ENCODE data around the gene DCBLD1. TPM values are rescaled to one million over a fixed set of nuclear protein-coding genes. Genes with fewer than 3 reads are reported as not detected.
"Not testable (repeated sequence)": the region's sequence is repeated elsewhere in the genome, so short reads cannot be mapped to it uniquely, and the experiment has no call there.

The DCBLD1 gene
- total RNA-seq, 2 donors from 2014 or later, result 8.8 to 17.6 TPM

DNA sequence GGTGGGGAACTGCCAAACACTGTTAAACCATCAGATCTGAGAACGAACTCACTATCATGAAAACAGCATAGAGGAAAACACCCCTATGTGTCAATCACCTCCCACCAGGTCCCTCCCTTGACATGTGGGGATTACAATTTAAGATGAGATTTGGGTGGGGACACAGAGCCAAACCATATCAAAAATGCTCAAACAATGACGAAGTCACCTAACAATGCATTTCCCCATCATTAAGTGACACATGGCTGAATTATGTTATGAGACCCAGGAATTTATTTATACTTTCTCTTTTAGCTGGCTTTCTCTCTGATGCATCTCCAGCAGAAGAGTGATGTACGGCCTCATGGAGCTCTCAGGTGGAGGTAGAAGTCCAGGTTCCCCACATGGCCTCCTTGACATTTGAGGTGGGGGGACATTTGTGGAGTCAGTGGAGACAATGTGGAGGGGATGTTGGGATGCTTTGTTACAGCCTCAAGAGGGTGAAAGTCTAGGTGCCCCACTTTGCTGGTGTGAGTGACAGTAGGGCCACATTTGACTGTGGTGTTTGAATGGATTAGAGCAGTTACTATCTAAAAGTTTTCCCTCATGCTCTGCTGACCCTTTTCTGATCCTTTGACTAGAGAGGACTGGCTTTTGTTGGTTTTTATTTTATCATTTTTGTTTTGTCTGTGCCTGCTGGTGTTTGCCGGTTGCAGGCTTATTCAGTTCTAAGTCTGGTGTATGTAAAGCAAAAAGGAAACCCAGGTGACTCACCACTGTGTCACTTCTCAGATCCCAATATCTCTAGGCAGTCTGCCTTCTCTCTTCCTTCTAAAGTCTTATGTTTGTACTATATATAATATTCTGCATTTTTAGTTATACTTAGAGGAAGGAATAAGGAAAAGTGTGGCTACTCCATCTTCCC lies 18.5 kb upstream of the DCBLD1 start:
- Histone ChIP-seq H3K4me3 (no peak overlapping the region), H3K9me3 (no peaks in the 10 kb centered on the region), H3K4me1 (replicated peaks) (no peaks in the 10 kb centered on the region), H3K27me3 (replicated peaks; ENCODE audit: insufficient read depth) (no peaks in the 10 kb centered on the region), H3K36me3 (no peaks in the 10 kb centered on the region), H3K27ac (no peak overlapping the region)
- intact Hi-C loops (cut with DNase I), result no loop called here
- 69% methylated on average over 4 of the region's 4 CpGs for WGBS
- TF ChIP-seq POLR2AphosphoS5 (IDR thresholded peaks at IDR 0.05) (no peak), CTCF (IDR thresholded peaks at IDR 0.05) (no peak), POLR2A (IDR thresholded peaks at IDR 0.05) (no peak)
- no peak for DNase-seq (ENCODE audit: low spot score)

DNA sequence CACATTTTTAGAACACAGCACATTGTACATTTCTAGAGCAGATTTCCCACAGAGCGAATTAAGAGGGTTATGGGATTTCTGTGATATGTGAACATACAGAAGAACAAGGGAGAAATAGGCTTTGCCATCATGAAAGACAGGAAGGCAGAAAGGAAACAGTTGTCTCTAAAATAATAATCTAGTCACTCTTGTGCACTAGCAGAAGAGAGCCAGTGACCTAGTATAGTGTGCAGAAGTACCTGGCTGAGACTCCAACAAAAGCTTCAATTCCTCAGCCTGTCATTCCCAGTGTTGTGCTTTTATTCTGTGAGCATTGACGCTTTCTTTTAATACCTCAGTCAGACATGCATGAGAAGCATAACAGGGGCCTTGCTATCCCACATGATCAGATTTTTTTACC lies 17.8 kb upstream of the DCBLD1 start:
- no peaks in the 10 kb centered on the region for H3K36me3 ChIP-seq
- no peak overlapping the region for H3K27ac ChIP-seq
- H3K9me3 ChIP-seq, result no peaks in the 10 kb centered on the region
- H3K27me3 ChIP-seq (replicated peaks; ENCODE audit: insufficient read depth), result no peaks in the 10 kb centered on the region
- no peak for DNase-seq (ENCODE audit: low spot score)
- intact Hi-C loops (cut with DNase I), result no loop called here
- TF ChIP-seq CTCF (IDR thresholded peaks at IDR 0.05) (no peak), POLR2AphosphoS5 (IDR thresholded peaks at IDR 0.05) (no peak), POLR2A (IDR thresholded peaks at IDR 0.05) (no peak)
- no peaks in the 10 kb centered on the region for H3K4me1 ChIP-seq (replicated peaks)
- no peak overlapping the region for H3K4me3 ChIP-seq
- 80% methylated on average over 2 of the region's 2 CpGs for WGBS

- intact Hi-C loops (cut with DNase I), result no loop called here
- Histone ChIP-seq H3K9me3 (no peaks in the 10 kb centered on the region), H3K27ac (no peak overlapping the region), H3K36me3 (no peaks in the 10 kb centered on the region), H3K4me3 (no peak overlapping the region), H3K27me3 (replicated peaks; ENCODE audit: insufficient read depth) (no peaks in the 10 kb centered on the region), H3K4me1 (replicated peaks) (no peaks in the 10 kb centered on the region)
- no peak for DNase-seq (ENCODE audit: low spot score)
- TF ChIP-seq CTCF (IDR thresholded peaks at IDR 0.05) (no peak), POLR2A (IDR thresholded peaks at IDR 0.05) (no peak), POLR2AphosphoS5 (IDR thresholded peaks at IDR 0.05) (no peak)
- WGBS, result 11% methylated on average over 1 of the region's 1 CpG
These were observed 16.8 kb upstream of the DCBLD1 start for GRCh38 chr6:117465691-117466090.

GRCh38 chr6:117467876-117468275 lies 14.6 kb upstream of the DCBLD1 start:
- no peak overlapping the region for H3K4me3 ChIP-seq
- intact Hi-C loops (cut with DNase I), result no loop called here
- TF ChIP-seq POLR2A (IDR thresholded peaks at IDR 0.05) (no peak), POLR2AphosphoS5 (IDR thresholded peaks at IDR 0.05) (no peak), CTCF (IDR thresholded peaks at IDR 0.05) (no peak)
- no peaks in the 10 kb centered on the region for H3K36me3 ChIP-seq
- no peaks in the 10 kb centered on the region for H3K9me3 ChIP-seq
- no peak for DNase-seq (ENCODE audit: low spot score)
- no peak overlapping the region for H3K27ac ChIP-seq
- no peaks in the 10 kb centered on the region for H3K4me1 ChIP-seq (replicated peaks)
- no peaks in the 10 kb centered on the region for H3K27me3 ChIP-seq (replicated peaks; ENCODE audit: insufficient read depth)
- 74% methylated on average over 4 of the region's 4 CpGs for WGBS

GRCh38 chr6:117468527-117468926 lies 13.9 kb upstream of the DCBLD1 start:
- WGBS, result 91% methylated on average over 4 of the region's 4 CpGs
- H3K27ac ChIP-seq; intact Hi-C loops (cut with DNase I); DNase-seq (ENCODE audit: low spot score); H3K36me3 ChIP-seq; H3K4me1 ChIP-seq (replicated peaks); H3K4me3 ChIP-seq; H3K9me3 ChIP-seq; H3K27me3 ChIP-seq (replicated peaks; ENCODE audit: insufficient read depth): not testable (repeated sequence)

Measured in prostate gland (tissue), 2 donors.